GM12874 (cell line): ENCODE results near the gene DOK6.

ENCODE experiments used
- TF ChIP-seq, protein P1 (sequence below): IDR thresholded peaks from 2 replicates; pipeline ENCODE4 v1.5.1; 2011; ENCODE audit warnings: low read depth, mild to moderate bottlenecking, control low read depth, low read length, moderate library complexity; ENCODE audit not compliant: insufficient read depth

Gene DOK6

DNA sequence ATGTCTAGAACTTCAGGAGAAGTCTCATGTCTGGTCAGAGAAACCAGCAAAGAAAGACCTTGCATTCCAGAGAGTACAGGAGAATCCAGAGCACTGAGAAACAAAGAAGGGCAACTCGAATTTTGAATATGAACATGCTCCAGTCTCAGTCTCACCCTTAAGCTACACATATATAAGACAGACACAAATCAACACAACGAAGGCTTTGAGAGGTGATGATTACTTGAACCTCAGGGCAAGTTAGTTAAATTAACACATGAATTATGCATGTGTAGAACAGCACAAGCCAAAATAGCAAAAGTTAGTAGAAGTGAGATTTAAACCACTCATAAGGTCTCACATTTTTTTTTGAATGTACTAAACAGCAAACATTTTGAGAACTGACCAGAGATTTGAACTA, 29.0 kb upstream of the DOK6 start:
- TF ChIP-seq, protein P1, sequence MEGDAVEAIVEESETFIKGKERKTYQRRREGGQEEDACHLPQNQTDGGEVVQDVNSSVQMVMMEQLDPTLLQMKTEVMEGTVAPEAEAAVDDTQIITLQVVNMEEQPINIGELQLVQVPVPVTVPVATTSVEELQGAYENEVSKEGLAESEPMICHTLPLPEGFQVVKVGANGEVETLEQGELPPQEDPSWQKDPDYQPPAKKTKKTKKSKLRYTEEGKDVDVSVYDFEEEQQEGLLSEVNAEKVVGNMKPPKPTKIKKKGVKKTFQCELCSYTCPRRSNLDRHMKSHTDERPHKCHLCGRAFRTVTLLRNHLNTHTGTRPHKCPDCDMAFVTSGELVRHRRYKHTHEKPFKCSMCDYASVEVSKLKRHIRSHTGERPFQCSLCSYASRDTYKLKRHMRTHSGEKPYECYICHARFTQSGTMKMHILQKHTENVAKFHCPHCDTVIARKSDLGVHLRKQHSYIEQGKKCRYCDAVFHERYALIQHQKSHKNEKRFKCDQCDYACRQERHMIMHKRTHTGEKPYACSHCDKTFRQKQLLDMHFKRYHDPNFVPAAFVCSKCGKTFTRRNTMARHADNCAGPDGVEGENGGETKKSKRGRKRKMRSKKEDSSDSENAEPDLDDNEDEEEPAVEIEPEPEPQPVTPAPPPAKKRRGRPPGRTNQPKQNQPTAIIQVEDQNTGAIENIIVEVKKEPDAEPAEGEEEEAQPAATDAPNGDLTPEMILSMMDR: no peak

DNA sequence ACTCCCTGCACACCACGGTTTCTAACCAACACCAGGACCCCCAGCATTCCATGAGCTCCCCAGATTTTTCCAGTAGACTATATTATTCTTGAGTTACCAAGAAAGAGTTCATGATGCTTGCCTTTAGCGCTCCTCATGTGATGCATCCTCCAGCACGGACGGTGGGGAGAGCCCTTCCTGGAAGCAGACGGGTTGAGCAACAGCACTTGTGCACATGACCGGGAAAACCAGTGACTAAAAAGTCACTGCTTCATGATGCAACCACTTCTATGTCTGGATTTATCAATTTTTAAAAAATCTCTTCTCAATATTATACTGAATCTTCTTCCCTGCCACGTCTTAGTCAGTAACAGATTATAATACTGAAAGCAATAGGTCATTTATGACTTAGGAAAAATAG, 20.4 kb upstream of the DOK6 start:
- TF ChIP-seq, protein P1: no peak

DNA sequence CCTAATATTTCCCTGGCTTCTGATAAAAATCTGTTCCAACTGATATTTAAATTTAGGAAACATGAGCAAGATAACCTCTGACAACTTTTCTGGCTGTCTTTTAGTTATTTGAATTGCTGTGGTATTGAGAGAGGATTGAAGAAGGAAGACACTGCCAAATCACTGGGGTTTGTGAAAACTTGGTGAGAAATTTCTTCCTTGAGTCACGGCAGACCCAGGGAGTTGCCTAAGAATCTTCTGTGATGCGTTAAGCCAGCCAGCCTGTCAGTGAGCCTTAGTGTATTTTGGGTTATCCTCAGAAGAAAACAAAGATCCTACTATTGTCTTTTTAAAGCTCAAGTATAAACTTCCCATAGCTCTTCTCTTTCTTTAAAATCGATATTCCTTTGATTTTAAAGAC, 17.5 kb upstream of the DOK6 start:
- TF ChIP-seq, protein P1: no peak

DNA sequence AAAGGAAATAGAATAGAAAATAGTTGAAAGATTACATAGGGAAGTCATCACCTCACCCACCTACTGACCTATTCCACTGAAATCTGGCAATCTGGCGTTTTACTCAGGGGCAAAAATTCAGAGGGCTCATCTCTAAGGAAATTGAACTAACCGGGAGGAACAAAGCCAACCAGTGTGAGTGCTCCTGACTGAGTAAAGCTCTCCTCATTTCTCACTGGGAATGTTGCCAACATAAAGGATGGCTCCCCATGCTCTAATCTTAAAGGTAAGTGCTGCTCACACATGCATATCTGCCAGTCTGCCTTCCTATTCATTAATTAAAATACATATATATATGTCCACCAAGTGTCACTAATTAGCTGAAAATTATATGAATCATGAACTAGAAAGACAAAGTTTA, 13.5 kb upstream of the DOK6 start:
- TF ChIP-seq, protein P1: no peak

DNA sequence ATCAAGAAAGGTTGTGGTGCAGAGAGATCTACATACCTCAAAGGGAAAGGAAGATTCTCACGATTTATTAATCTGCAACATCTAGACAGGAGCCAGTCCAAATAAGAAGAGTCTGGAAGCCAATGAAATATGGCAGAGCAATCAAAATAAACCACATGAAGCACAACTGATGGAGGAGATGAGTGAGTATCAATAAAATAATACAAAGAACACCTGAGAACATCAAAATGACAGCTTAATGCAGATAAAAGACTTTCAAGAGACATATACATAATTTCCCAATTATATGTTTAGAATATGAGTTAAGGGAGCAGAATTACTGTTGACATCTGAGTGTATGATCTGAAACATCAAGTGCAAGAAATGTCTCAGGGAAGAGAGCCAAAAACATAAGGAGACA, 12.5 kb upstream of the DOK6 start:
- TF ChIP-seq, protein P1: no peak

DNA sequence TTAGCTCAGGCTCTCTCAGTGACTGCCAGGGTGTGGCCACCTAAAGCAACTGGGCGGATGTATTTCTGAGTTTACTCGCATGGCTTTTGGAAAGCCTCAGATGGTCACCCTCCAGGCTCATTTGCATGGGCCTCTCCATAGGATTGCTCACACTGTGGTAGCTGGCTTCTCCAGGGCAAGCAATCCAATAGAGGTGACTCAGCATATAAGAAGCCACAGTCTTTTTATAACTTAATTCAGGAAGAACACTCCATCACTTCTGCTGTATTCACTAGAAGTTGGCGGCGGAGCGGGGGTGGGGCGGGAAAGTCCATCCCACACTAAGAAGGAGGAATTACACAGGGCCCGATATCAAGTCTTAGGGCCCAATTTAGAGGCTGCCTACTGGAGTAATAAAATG, 3.6 kb upstream of the DOK6 start:
- TF ChIP-seq, protein P1: no peak

DNA sequence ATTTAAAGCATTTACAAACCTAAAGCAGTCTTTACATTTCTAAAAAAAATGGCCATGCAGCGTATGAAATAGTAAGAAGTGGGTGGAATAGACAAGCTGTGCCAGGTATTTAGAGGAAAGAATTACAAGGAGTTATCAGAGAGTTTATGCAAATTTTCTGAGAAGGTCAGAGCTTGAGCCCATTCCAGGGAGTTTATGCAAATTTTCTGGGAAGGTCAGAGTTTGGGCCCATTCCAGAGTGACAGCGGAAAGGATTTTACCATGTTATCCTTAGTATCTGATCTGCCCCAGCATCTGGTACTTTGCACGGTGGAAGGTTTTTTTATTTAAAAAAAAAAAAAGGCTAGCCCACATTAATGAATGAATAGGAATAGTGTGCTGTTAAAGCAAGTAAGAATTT, 1.4 kb upstream of the DOK6 start:
- TF ChIP-seq, protein P1: no peak

DNA sequence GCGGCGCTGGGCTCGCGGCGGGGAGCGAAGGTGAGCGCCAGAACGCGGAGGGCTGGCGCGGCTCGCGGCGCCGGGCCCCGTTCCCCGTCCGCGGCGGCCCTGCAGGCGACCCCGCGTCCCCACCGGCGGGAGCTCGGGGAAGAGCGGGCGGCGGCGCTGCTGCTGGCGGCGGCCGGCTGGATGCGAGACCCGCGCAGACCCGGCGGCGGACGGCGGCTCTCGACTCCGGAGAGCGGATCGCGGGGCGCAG, 213 bp downstream of the DOK6 start:
- TF ChIP-seq, protein P1: no peak
